Erythroblast (primary cell): ENCODE data around the gene ADRB2.

Source experiments
- GATA1 ChIP-seq: IDR thresholded peaks from 2 replicates; pipeline ENCODE4 v1.6.1; 2011; ENCODE audit warnings: low read depth, mild to moderate bottlenecking, control low read depth, low read length, moderate library complexity
- POLR2A ChIP-seq: IDR thresholded peaks from 2 replicates; pipeline ENCODE4 v1.6.1; 2011; ENCODE audit warnings: mild to moderate bottlenecking, low read length

DNA sequence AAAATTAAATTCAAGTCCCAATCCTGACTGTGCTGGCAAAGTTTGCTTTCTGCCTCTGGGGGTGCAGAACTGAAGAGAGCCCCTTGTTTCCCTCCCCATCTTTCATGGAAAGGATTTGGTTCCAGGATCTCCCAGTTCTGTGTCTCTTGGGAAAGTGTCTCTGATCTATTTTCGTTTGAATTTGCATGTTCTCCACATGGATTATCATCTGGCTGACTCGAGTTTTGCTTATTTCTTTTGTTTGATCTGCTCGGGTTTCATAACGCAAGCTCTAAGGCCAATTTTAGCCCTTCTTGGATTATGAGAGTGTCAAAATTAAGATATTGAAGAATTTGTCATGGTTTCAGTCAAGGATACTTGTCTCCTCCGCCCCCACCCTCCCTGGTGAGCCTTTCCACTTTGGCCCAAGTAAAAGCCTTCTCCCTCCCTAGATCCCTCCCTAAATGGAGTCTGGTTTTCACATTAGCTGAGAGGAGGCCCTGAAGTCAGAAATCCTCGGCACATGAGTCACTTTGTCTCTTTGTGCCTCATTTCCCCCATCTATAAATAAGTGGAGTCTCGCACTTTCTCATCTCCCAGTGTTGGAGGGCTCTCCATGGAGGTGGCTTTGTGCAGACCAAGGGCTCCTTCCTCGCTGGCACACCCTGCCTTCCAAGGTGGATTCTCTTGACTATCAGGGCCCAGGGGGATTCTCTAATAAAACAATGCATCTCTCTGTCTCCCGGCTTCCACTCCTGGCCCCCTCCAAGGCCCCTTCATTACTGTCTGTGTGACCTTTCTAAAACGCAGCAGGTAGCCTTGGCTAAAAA is 17.3 kb downstream of the ADRB2 start:
- no peak for TF ChIP-seq POLR2A
- TF ChIP-seq GATA1: no peak
